ENCODE measurements around the gene LMTK3. TPM values are rescaled to one million over a fixed set of nuclear protein-coding genes. Genes with fewer than 3 reads are reported as not detected.

The LMTK3 gene
- total and polyA plus RNA-seq, 2 experiments from 2014 or later: 1.6 to 11.8 TPM

DNA sequence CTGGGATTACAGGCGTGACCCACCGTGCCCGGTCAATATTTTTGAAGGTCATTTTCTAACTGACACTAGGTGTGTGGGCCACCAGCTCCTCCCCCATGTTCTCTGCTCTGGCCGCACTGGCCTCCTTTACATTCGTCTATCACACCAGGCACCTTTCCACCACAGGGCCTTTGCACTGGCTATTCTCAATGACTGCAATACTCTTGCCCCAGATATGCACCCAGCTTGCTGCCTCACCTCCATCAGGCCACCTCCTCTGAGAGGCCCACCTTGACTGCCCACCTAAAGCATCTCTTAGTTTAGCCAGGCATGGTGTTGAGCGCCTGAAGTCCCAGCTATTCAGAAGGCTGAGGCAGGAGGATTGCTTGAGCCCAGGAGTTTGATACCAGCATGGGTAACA lies 30.2 kb upstream of the LMTK3 start:
- H3K27ac ChIP-seq (ENCODE audit: low read depth): no peak overlapping the region
- no peak for DNase-seq (ENCODE audit: low spot score)
- H3K9me2 ChIP-seq (ENCODE audit: insufficient read depth): no peaks in the 10 kb centered on the region
- Mint-ChIP-seq H3K27me3 (ENCODE audit: insufficient read depth, low read depth, poor library complexity) (peaks cover 11% of the 10 kb centered on the region), H3K4me3 (no peak overlapping the region), H3K9me3 (no peaks in the 10 kb centered on the region), H3K4me1 (peaks cover 8% of the 10 kb centered on the region; the same call in 2 of the 3 replicates), H3K36me3 (ENCODE audit: low read depth) (no peaks in the 10 kb centered on the region), H3K27ac (no peak overlapping the region)
- peaks cover 13% of the 10 kb centered on the region; the same call in 1 of the 2 replicates for H3K4me1 ChIP-seq (ENCODE audit: insufficient read depth)
- H3K4me2 ChIP-seq: no peak overlapping the region
- H3K79me2 ChIP-seq (replicated peaks; ENCODE audit: insufficient read depth): no peaks in the 10 kb centered on the region
- H3K36me3 ChIP-seq (ENCODE audit: insufficient read depth): no peaks in the 10 kb centered on the region
- no peaks in the 10 kb centered on the region for H3K27me3 ChIP-seq (ENCODE audit: insufficient read depth)
- H2AFZ ChIP-seq: no peak overlapping the region
- TF ChIP-seq, protein P1, sequence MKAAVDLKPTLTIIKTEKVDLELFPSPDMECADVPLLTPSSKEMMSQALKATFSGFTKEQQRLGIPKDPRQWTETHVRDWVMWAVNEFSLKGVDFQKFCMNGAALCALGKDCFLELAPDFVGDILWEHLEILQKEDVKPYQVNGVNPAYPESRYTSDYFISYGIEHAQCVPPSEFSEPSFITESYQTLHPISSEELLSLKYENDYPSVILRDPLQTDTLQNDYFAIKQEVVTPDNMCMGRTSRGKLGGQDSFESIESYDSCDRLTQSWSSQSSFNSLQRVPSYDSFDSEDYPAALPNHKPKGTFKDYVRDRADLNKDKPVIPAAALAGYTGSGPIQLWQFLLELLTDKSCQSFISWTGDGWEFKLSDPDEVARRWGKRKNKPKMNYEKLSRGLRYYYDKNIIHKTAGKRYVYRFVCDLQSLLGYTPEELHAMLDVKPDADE (IDR thresholded peaks at IDR 0.05): no peak
- TF ChIP-seq, protein P2, sequence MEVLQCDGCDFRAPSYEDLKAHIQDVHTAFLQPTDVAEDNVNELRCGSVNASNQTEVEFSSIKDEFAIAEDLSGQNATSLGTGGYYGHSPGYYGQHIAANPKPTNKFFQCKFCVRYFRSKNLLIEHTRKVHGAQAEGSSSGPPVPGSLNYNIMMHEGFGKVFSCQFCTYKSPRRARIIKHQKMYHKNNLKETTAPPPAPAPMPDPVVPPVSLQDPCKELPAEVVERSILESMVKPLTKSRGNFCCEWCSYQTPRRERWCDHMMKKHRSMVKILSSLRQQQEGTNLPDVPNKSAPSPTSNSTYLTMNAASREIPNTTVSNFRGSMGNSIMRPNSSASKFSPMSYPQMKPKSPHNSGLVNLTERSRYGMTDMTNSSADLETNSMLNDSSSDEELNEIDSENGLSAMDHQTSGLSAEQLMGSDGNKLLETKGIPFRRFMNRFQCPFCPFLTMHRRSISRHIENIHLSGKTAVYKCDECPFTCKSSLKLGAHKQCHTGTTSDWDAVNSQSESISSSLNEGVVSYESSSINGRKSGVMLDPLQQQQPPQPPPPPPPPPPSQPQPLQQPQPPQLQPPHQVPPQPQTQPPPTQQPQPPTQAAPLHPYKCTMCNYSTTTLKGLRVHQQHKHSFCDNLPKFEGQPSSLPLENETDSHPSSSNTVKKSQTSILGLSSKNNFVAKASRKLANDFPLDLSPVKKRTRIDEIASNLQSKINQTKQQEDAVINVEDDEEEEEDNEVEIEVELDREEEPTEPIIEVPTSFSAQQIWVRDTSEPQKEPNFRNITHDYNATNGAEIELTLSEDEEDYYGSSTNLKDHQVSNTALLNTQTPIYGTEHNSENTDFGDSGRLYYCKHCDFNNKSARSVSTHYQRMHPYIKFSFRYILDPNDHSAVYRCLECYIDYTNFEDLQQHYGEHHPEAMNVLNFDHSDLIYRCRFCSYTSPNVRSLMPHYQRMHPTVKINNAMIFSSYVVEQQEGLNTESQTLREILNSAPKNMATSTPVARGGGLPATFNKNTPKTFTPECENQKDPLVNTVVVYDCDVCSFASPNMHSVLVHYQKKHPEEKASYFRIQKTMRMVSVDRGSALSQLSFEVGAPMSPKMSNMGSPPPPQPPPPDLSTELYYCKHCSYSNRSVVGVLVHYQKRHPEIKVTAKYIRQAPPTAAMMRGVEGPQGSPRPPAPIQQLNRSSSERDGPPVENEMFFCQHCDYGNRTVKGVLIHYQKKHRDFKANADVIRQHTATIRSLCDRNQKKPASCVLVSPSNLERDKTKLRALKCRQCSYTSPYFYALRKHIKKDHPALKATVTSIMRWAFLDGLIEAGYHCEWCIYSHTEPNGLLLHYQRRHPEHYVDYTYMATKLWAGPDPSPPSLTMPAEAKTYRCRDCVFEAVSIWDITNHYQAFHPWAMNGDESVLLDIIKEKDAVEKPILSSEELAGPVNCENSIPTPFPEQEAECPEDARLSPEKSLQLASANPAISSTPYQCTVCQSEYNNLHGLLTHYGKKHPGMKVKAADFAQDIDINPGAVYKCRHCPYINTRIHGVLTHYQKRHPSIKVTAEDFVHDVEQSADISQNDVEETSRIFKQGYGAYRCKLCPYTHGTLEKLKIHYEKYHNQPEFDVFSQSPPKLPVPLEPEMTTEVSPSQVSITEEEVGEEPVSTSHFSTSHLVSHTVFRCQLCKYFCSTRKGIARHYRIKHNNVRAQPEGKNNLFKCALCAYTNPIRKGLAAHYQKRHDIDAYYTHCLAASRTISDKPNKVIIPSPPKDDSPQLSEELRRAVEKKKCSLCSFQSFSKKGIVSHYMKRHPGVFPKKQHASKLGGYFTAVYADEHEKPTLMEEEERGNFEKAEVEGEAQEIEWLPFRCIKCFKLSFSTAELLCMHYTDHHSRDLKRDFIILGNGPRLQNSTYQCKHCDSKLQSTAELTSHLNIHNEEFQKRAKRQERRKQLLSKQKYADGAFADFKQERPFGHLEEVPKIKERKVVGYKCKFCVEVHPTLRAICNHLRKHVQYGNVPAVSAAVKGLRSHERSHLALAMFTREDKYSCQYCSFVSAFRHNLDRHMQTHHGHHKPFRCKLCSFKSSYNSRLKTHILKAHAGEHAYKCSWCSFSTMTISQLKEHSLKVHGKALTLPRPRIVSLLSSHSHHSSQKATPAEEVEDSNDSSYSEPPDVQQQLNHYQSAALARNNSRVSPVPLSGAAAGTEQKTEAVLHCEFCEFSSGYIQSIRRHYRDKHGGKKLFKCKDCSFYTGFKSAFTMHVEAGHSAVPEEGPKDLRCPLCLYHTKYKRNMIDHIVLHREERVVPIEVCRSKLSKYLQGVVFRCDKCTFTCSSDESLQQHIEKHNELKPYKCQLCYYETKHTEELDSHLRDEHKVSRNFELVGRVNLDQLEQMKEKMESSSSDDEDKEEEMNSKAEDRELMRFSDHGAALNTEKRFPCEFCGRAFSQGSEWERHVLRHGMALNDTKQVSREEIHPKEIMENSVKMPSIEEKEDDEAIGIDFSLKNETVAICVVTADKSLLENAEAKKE (CRISPR knock-in tag; IDR thresholded peaks at IDR 0.05): no peak
- TF ChIP-seq, protein P3, sequence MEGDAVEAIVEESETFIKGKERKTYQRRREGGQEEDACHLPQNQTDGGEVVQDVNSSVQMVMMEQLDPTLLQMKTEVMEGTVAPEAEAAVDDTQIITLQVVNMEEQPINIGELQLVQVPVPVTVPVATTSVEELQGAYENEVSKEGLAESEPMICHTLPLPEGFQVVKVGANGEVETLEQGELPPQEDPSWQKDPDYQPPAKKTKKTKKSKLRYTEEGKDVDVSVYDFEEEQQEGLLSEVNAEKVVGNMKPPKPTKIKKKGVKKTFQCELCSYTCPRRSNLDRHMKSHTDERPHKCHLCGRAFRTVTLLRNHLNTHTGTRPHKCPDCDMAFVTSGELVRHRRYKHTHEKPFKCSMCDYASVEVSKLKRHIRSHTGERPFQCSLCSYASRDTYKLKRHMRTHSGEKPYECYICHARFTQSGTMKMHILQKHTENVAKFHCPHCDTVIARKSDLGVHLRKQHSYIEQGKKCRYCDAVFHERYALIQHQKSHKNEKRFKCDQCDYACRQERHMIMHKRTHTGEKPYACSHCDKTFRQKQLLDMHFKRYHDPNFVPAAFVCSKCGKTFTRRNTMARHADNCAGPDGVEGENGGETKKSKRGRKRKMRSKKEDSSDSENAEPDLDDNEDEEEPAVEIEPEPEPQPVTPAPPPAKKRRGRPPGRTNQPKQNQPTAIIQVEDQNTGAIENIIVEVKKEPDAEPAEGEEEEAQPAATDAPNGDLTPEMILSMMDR (conservative IDR thresholded peaks at IDR 0.05; ENCODE audit: low read depth in 2 of 2): no peak
- TF ChIP-seq JUNB (IDR thresholded peaks at IDR 0.05; ENCODE audit: unreplicated experiment): no peak
- TF ChIP-seq NANOG (IDR thresholded peaks at IDR 0.05; ENCODE audit: borderline replicate concordance): no peak
- TF ChIP-seq CREB1 (CRISPR knock-in tag; IDR thresholded peaks at IDR 0.05; ENCODE audit: low read depth): no peak
- no peak for TF ChIP-seq ZNF114 (CRISPR knock-in tag; IDR thresholded peaks at IDR 0.05)
- TF ChIP-seq EZH2phosphoT487 (IDR thresholded peaks at IDR 0.05; ENCODE audit: unreplicated experiment): no peak
- TF ChIP-seq POLR2AphosphoS5 (IDR thresholded peaks at IDR 0.05; ENCODE audit: low read depth): no peak
- no peak for TF ChIP-seq EZH2 (IDR thresholded peaks at IDR 0.05; ENCODE audit: low read depth, unreplicated experiment)
- no peak for TF ChIP-seq STAT1 (IDR thresholded peaks at IDR 0.05; ENCODE audit: unreplicated experiment)
- no peaks in the 10 kb centered on the region for H4K20me1 ChIP-seq (replicated peaks; ENCODE audit: insufficient read depth)
- no peaks in the 10 kb centered on the region for H3F3A ChIP-seq (replicated peaks; ENCODE audit: low read depth)
- no peak for ATAC-seq
- H3K4me3 ChIP-seq: no peak overlapping the region

All from GM23338 (cell line).